ENCODE results near the gene FOXA2. TPM values are rescaled to one million over a fixed set of nuclear protein-coding genes. Genes with fewer than 3 reads are reported as not detected.
A peak's percentile ranks its signal among the peaks of the same experiment; 100 is the strongest.

The FOXA2 gene
- total and polyA plus RNA-seq, 5 donors, result not detected

DNA sequence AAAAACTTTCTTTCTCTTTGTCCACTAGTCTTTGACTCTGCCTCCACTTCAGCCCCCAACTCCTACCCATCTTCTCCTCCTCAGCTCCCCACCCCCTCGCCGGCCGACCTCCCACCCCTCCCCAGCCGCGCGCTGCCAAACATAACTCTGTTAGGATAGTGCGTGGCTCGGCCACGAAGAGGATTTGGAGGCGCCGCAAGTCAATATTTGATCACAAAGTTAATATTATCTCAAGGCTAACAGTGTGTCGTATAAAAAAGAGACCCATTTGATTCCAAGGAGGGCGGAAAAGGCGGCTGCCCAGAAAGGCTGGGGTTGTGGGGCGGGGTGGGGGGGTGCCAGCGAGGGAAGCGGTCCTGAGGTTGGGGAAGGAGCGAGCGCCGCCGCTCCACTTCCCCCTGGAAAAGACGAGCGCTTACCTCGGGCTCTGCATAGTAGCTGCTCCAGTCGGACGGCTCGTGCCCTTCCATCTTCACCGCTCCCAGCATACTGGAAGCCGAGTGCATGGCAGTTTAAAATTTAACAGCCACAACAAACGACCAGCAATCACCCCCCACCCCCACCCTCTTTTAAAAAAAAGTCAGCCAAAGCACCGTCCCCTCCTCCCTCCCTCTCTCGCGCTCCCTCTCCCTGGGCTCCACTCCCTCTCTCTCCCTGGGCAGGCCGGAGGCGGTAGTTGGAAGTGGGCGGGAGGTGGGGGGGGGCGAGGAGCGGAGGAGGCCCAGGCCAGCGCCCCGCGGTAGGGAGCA lies 425 bp downstream of the FOXA2 start:
- Histone ChIP-seq H3K4me3 (ENCODE audit: low read length) (peak overlapping the region; percentile 9), H3K27me3 (ENCODE audit: control insufficient read depth, insufficient read depth) (no peaks in the 10 kb centered on the region), H3K4me1 (ENCODE audit: control insufficient read depth, insufficient read depth, low read length) (no peaks in the 10 kb centered on the region), H3K9me3 (ENCODE audit: control insufficient read depth, low read length) (no peaks in the 10 kb centered on the region), H3K27ac (ENCODE audit: low read length) (no peak overlapping the region)
- WGBS, result under 1% methylated on average over 41 of the region's 41 CpGs
- DNase-seq, result no peak
- intact Hi-C loops (cut with DNase I), result no loop called here
- ATAC-seq, result peak in 1 of 2 donors; percentile 27

DNA sequence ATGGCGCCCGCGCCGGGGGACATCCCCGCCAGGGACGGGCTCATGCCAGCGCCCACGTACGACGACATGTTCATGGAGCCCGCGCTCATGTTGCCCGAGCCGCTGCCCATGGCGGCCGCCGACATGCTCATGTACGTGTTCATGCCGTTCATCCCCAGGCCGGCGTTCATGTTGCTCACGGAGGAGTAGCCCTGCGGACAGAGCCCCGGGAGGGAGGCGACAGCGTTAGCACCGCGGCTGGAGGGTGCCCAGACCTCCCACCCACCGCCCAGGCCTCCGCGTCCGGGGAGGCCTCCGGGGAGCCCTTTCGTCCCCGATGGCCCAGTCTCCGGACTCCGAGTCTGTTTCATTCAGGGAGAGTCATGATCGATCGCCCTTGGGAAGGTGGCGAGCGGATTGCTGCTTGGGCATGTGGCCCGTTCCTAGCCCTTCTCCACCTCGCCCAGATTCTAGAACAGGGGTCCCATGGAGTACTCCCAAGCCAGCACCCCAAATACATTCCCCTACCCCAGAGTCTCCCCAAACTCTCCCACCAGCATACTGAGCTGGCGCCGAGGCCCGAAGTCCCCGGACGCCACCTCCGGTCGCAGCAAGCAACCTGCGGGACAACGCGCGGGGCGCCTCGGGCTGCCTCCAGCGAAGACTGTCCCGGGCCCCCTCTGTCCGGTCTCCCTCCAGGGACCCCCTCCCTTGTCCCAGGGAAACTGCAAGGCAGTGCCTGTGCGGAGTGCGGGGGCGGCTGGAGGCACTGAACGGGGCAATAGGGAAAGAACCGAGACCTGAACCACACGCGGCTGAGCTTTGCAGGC lies 1.2 kb downstream of the FOXA2 start:
- H3K27ac ChIP-seq (ENCODE audit: low read length), result no peak overlapping the region
- WGBS, result 2% methylated on average over 66 of the region's 66 CpGs

DNA sequence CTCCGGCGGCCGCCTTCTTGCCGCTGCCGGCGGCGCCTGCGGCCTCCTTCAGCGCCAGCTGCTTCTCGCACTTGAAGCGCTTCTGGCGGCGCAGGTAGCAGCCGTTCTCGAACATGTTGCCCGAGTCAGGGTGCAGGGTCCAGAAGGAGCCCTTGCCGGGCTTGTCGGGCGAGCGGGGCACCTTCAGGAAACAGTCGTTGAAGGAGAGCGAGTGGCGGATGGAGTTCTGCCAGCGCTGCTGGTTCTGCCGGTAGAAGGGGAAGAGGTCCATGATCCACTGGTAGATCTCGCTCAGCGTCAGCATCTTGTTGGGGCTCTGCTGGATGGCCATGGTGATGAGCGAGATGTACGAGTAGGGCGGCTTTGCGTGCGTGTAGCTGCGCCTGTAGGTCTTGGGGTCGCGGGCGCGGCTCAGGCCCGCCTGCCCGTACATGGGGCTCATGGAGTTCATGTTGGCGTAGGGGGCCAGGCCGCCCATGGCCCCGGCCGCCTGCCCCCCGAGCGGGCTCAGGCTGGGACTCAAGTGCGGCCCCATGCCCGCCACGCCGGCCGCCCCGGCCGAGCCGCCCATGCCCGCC lies 1.9 kb downstream of the FOXA2 start:
- Histone ChIP-seq H3K4me1 (ENCODE audit: control insufficient read depth, insufficient read depth, low read length) (no peaks in the 10 kb centered on the region), H3K27ac (ENCODE audit: low read length) (no peak overlapping the region), H3K27me3 (ENCODE audit: control insufficient read depth, insufficient read depth) (no peaks in the 10 kb centered on the region), H3K4me3 (ENCODE audit: low read length) (no peak overlapping the region), H3K9me3 (ENCODE audit: control insufficient read depth, low read length) (no peaks in the 10 kb centered on the region)
- DNase-seq, result no peak
- WGBS, result 3% methylated on average over 54 of the region's 54 CpGs
- intact Hi-C loops (cut with DNase I), result no loop called here
- ATAC-seq, result no peak

More for the DNA sequence above, 1.2 kb downstream of the FOXA2 start:
- peak overlapping the region; percentile 9 for H3K4me3 ChIP-seq (ENCODE audit: low read length)
- intact Hi-C loops (cut with DNase I), result no loop called here
- ATAC-seq, result no peak
- no peaks in the 10 kb centered on the region for H3K27me3 ChIP-seq (ENCODE audit: control insufficient read depth, insufficient read depth)
- H3K4me1 ChIP-seq (ENCODE audit: control insufficient read depth, insufficient read depth, low read length), result no peaks in the 10 kb centered on the region
- H3K9me3 ChIP-seq (ENCODE audit: control insufficient read depth, low read length), result no peaks in the 10 kb centered on the region
- DNase-seq, result peak in 1 of 3 donors; percentile 47

- no peak overlapping the region for H3K4me3 ChIP-seq (ENCODE audit: low read length)
- intact Hi-C loops (cut with DNase I), result no loop called here
- H3K27me3 ChIP-seq (ENCODE audit: control insufficient read depth, insufficient read depth), result no peaks in the 10 kb centered on the region
These were observed 2.7 kb downstream of the FOXA2 start for GRCh38 chr20:22581437-22582385.

GRCh38 chr20:22579711-22580697 lies 4.4 kb downstream of the FOXA2 start:
- H3K9me3 ChIP-seq (ENCODE audit: control insufficient read depth, low read length), result no peaks in the 10 kb centered on the region
- no peak overlapping the region for H3K4me3 ChIP-seq (ENCODE audit: low read length)
- no peaks in the 10 kb centered on the region for H3K27me3 ChIP-seq (ENCODE audit: control insufficient read depth, insufficient read depth)
- ATAC-seq (no peak), DNase-seq (no peak)
- H3K27ac ChIP-seq (ENCODE audit: low read length), result no peak overlapping the region
- 8% methylated on average over 18 of the region's 18 CpGs for WGBS
- no peaks in the 10 kb centered on the region for H3K4me1 ChIP-seq (ENCODE audit: control insufficient read depth, insufficient read depth, low read length)
- intact Hi-C loops (cut with DNase I), result no loop called here

More at GRCh38 chr20:22581437-22582385, 2.7 kb downstream of the FOXA2 start:
- H3K27ac ChIP-seq (ENCODE audit: low read length), result no peak overlapping the region
- H3K9me3 ChIP-seq (ENCODE audit: control insufficient read depth, low read length), result no peaks in the 10 kb centered on the region
- DNase-seq (no peak), ATAC-seq (no peak)
- 5% methylated on average over 54 of the region's 54 CpGs for WGBS
- H3K4me1 ChIP-seq (ENCODE audit: control insufficient read depth, insufficient read depth, low read length), result no peaks in the 10 kb centered on the region

DNA sequence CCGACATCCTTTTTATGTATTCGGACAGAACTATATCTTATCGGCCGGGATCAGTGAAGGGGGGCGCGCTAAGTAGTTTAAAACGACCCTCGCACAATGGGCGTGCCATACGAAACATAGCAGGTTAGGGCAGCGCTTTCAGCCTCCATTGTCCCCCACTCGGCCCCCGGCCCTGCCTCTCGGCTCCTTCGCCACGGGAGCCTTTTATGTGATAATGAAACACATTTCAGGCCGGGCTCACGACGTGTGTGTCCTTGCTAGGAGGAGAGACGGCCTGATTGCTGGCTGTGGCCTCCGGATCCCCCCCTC lies 5.3 kb downstream of the FOXA2 start:
- Histone ChIP-seq H3K27me3 (ENCODE audit: control insufficient read depth, insufficient read depth) (no peaks in the 10 kb centered on the region), H3K4me1 (ENCODE audit: control insufficient read depth, insufficient read depth, low read length) (no peaks in the 10 kb centered on the region), H3K9me3 (ENCODE audit: control insufficient read depth, low read length) (no peaks in the 10 kb centered on the region), H3K27ac (ENCODE audit: low read length) (no peak overlapping the region), H3K4me3 (ENCODE audit: low read length) (no peak overlapping the region)
- WGBS, result 2% methylated on average over 21 of the region's 21 CpGs
- ATAC-seq (no peak), DNase-seq (no peak)
- intact Hi-C loops (cut with DNase I), result no loop called here

- Histone ChIP-seq H3K4me3 (ENCODE audit: low read length) (no peak overlapping the region), H3K27me3 (ENCODE audit: control insufficient read depth, insufficient read depth) (no peaks in the 10 kb centered on the region), H3K4me1 (ENCODE audit: control insufficient read depth, insufficient read depth, low read length) (no peaks in the 10 kb centered on the region), H3K27ac (ENCODE audit: low read length) (no peak overlapping the region), H3K9me3 (ENCODE audit: control insufficient read depth, low read length) (no peaks in the 10 kb centered on the region)
- DNase-seq (no peak), ATAC-seq (peak in 1 of 2 donors; percentile 28)
- intact Hi-C loops (cut with DNase I), result no loop called here
- WGBS, result 3% methylated on average over 56 of the region's 56 CpGs
These were observed 5.9 kb downstream of the FOXA2 start for GRCh38 chr20:22578221-22579118.

DNA sequence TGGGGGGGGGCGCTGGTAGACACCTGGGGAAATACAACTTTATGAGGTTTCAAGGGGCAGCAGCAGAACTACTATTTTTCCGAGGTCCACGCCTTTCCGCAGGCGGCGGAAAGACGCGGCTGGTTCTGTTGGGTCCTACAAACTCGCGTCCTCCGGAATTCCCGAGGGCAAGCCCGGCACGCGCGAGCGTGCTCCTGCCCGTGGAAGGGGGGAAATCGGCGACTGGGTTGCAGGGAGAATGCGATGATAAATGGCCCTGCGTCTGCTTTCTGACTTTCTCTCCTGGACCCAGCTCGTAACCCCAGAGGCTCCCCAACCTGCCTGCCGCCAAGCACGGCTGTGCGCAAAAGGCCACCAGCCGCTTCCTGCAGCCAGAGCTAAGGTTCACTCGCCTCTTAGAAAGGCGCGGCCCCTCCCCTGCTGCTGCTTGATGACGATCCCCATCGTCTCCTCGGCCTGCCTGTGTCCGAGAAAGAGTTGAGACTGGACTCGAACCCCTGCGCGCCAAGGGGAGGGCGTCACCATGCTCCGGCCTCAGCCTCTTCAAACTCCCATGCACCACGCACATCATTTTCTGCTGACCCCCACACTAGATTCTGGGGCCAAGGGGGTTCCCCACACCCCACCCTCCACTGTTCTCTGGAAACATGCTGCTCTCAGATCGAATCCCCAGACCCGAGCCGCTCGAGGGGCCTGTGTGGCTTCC lies 6.7 kb downstream of the FOXA2 start:
- no peak for DNase-seq
- no peaks in the 10 kb centered on the region for H3K9me3 ChIP-seq (ENCODE audit: control insufficient read depth, low read length)
- H3K27me3 ChIP-seq (ENCODE audit: control insufficient read depth, insufficient read depth), result peaks cover 6% of the 10 kb centered on the region
- no peak for ATAC-seq
- H3K27ac ChIP-seq (ENCODE audit: low read length), result no peak overlapping the region
- H3K4me1 ChIP-seq (ENCODE audit: control insufficient read depth, insufficient read depth, low read length), result no peaks in the 10 kb centered on the region
- H3K4me3 ChIP-seq (ENCODE audit: low read length), result no peak overlapping the region
- 2% methylated on average over 44 of the region's 44 CpGs for WGBS
- intact Hi-C loops (cut with DNase I), result no loop called here
